HG02938 (cell line): ENCODE measurements around the gene SLIT1.
"Not testable (repeated sequence)": the region's sequence is repeated elsewhere in the genome, so short reads cannot be mapped to it uniquely, and the experiment has no call there.

Experiments
- ATAC-seq: cut with Tn5 transposase; IDR thresholded peaks from one replicate; pipeline ENCODE4 v1.9.1; 2021; ENCODE audit warnings: mild to moderate bottlenecking, moderate library complexity; ENCODE audit not compliant: unreplicated experiment

The SLIT1 gene

GRCh38 chr10:97048649-97049427 is 136.9 kb downstream of the SLIT1 start:
- no peak for ATAC-seq

- no peak for ATAC-seq
These were observed 138.0 kb downstream of the SLIT1 start for GRCh38 chr10:97047788-97048187.

GRCh38 chr10:97047083-97047736 is 138.5 kb downstream of the SLIT1 start:
- no peak for ATAC-seq

- no peak for ATAC-seq
These were observed 139.2 kb downstream of the SLIT1 start for GRCh38 chr10:97046456-97047082.

- no peak for ATAC-seq
These were observed 142.2 kb downstream of the SLIT1 start for GRCh38 chr10:97043563-97043855.

- no peak for ATAC-seq
These were observed 142.8 kb downstream of the SLIT1 start for GRCh38 chr10:97042716-97043562.

GRCh38 chr10:97042081-97042480 is 143.7 kb downstream of the SLIT1 start:
- no peak for ATAC-seq

- no peak for ATAC-seq
These were observed 145.1 kb downstream of the SLIT1 start for GRCh38 chr10:97040706-97041105.

GRCh38 chr10:97040248-97040584 is 145.5 kb downstream of the SLIT1 start:
- no peak for ATAC-seq

- no peak for ATAC-seq
These were observed 146.1 kb downstream of the SLIT1 start for GRCh38 chr10:97039538-97040247.

- no peak for ATAC-seq
These were observed 147.1 kb downstream of the SLIT1 start for GRCh38 chr10:97038688-97039087.

- ATAC-seq = peak; percentile 62
These were observed 148.1 kb downstream of the SLIT1 start for GRCh38 chr10:97037365-97038361.

GRCh38 chr10:97034958-97035769 is 150.6 kb downstream of the SLIT1 start:
- ATAC-seq = no peak

GRCh38 chr10:97034301-97034700 is 151.5 kb downstream of the SLIT1 start:
- no peak for ATAC-seq

- not testable (repeated sequence) for ATAC-seq
These were observed 151.9 kb downstream of the SLIT1 start for GRCh38 chr10:97033841-97034240.

GRCh38 chr10:97032624-97033023 is 153.1 kb downstream of the SLIT1 start:
- no peak for ATAC-seq

- no peak for ATAC-seq
These were observed 154.3 kb downstream of the SLIT1 start for GRCh38 chr10:97031459-97031858.

- no peak for ATAC-seq
These were observed 154.9 kb downstream of the SLIT1 start for GRCh38 chr10:97030894-97031293.

- ATAC-seq = no peak
These were observed 156.5 kb downstream of the SLIT1 start for GRCh38 chr10:97029271-97029670.
